ENCODE data around the gene THOC2. TPM values are rescaled to one million over a fixed set of nuclear protein-coding genes. Genes with fewer than 3 reads are reported as not detected.

The THOC2 gene
- total RNA-seq, 2 donors from 2014 or later: 25.6 to 28.6 TPM

GRCh38 chrX:123749643-123750042 is 16.8 kb upstream of the THOC2 start:
- no peak for DNase-seq (ENCODE audit: low spot score)
- TF ChIP-seq CTCF (IDR thresholded peaks at IDR 0.05): no peak
- Histone ChIP-seq H3K36me3 (no peaks in the 10 kb centered on the region), H3K9me3 (no peaks in the 10 kb centered on the region), H3K4me1 (no peaks in the 10 kb centered on the region), H3K27ac (no peak overlapping the region), H3K27me3 (no peaks in the 10 kb centered on the region), H3K4me3 (no peak overlapping the region)

GRCh38 chrX:123745511-123745910 is 12.7 kb upstream of the THOC2 start:
- DNase-seq (ENCODE audit: low spot score): no peak
- Histone ChIP-seq H3K4me1 (no peaks in the 10 kb centered on the region), H3K27ac (no peak overlapping the region), H3K36me3 (no peaks in the 10 kb centered on the region), H3K27me3 (no peaks in the 10 kb centered on the region), H3K4me3 (no peak overlapping the region), H3K9me3 (no peaks in the 10 kb centered on the region)
- TF ChIP-seq CTCF (IDR thresholded peaks at IDR 0.05): no peak

GRCh38 chrX:123743312-123743711 is 10.5 kb upstream of the THOC2 start:
- Histone ChIP-seq H3K9me3 (no peaks in the 10 kb centered on the region), H3K27ac (no peak overlapping the region), H3K27me3 (no peaks in the 10 kb centered on the region), H3K4me3 (no peak overlapping the region), H3K4me1 (no peaks in the 10 kb centered on the region), H3K36me3 (no peaks in the 10 kb centered on the region)
- DNase-seq (ENCODE audit: low spot score): no peak
- TF ChIP-seq CTCF (IDR thresholded peaks at IDR 0.05): no peak

- H3K4me1 ChIP-seq: no peaks in the 10 kb centered on the region
- H3K27ac ChIP-seq: no peak overlapping the region
- no peak for DNase-seq (ENCODE audit: low spot score)
- H3K27me3 ChIP-seq: no peaks in the 10 kb centered on the region
- H3K9me3 ChIP-seq: no peaks in the 10 kb centered on the region
- H3K36me3 ChIP-seq: no peaks in the 10 kb centered on the region
- TF ChIP-seq CTCF (IDR thresholded peaks at IDR 0.05): no peak
- no peak overlapping the region for H3K4me3 ChIP-seq
These were observed 9.6 kb upstream of the THOC2 start for GRCh38 chrX:123742440-123742839.

- Histone ChIP-seq H3K9me3 (no peaks in the 10 kb centered on the region), H3K4me1 (no peaks in the 10 kb centered on the region), H3K36me3 (no peaks in the 10 kb centered on the region), H3K27ac (no peak overlapping the region), H3K4me3 (no peak overlapping the region), H3K27me3 (no peaks in the 10 kb centered on the region)
- DNase-seq (ENCODE audit: low spot score): no peak
- no peak for TF ChIP-seq CTCF (IDR thresholded peaks at IDR 0.05)
These were observed 7.7 kb upstream of the THOC2 start for GRCh38 chrX:123740536-123740935.

- Histone ChIP-seq H3K36me3 (no peaks in the 10 kb centered on the region), H3K4me1 (no peaks in the 10 kb centered on the region), H3K27me3 (no peaks in the 10 kb centered on the region), H3K4me3 (no peak overlapping the region), H3K27ac (no peak overlapping the region), H3K9me3 (no peaks in the 10 kb centered on the region)
- no peak for TF ChIP-seq CTCF (IDR thresholded peaks at IDR 0.05)
- no peak for DNase-seq (ENCODE audit: low spot score)
These were observed 7.2 kb upstream of the THOC2 start for GRCh38 chrX:123740006-123740405.
